Upper lobe of left lung (tissue), 4 donors: ENCODE measurements around the gene PRKAG2.

Source experiments
- CTCF ChIP-seq, 6 experiments: fragments of 450-650 bp in 4 of 6; fragments of 200-600 bp in 2 of 6; sonication (generic) in 2 of 6; IDR thresholded peaks; one replicate each; pipeline ENCODE4 v1.5.1; 2016 to 2019; ENCODE audit warnings: antibody characterized with exemption in 6 of 6
- EP300 ChIP-seq, 4 donors: sonication (generic); formaldehyde crosslinking; IDR thresholded peaks; one replicate each; pipeline ENCODE4 v1.5.1; 2017; ENCODE audit warnings: antibody characterized with exemption in 4 of 4, control low read depth in 2 of 4
- POLR2AphosphoS5 ChIP-seq, 2 donors: sonication (generic); formaldehyde crosslinking; IDR thresholded peaks; one replicate each; pipeline ENCODE4 v1.5.1; 2017; ENCODE audit warnings: antibody characterized with exemption in 2 of 2

- TF ChIP-seq CTCF (IDR thresholded peaks at IDR 0.05) (no peak), POLR2AphosphoS5 (IDR thresholded peaks at IDR 0.05) (no peak), EP300 (IDR thresholded peaks at IDR 0.05) (no peak)
These were observed 14.1 kb downstream of the PRKAG2 start for GRCh38 chr7:151862606-151863381.
